ENCODE measurements around the gene RPAIN. TPM values are rescaled to one million over a fixed set of nuclear protein-coding genes. Genes with fewer than 3 reads are reported as not detected.

Gene RPAIN
- total RNA-seq, 1 donor = 41.9 TPM

DNA sequence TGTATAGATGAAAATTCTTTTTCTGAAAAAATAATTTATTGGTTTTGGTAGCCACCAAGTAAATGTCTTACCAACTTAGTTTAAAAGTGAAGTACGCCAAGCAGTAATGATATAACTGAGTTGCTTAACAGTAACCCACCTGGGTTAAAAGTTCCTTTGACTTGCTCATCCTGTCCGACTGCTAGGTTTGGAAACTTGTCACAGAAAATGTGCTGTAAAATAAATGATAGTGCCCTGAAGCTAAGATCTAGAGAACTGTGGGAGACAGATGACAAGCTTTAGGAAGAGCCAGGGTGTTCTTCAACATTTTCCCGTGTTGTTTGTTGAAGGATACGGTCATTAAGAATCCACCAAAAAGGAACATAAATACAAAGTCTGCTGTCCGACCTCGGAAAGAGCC lies 61.0 kb downstream of the RPAIN start:
- H3K4me3 ChIP-seq (ENCODE audit: low read depth, low read length) = no peak overlapping the region
- DNase-seq (ENCODE audit: low read depth) = no peak
- TF ChIP-seq, protein P1, sequence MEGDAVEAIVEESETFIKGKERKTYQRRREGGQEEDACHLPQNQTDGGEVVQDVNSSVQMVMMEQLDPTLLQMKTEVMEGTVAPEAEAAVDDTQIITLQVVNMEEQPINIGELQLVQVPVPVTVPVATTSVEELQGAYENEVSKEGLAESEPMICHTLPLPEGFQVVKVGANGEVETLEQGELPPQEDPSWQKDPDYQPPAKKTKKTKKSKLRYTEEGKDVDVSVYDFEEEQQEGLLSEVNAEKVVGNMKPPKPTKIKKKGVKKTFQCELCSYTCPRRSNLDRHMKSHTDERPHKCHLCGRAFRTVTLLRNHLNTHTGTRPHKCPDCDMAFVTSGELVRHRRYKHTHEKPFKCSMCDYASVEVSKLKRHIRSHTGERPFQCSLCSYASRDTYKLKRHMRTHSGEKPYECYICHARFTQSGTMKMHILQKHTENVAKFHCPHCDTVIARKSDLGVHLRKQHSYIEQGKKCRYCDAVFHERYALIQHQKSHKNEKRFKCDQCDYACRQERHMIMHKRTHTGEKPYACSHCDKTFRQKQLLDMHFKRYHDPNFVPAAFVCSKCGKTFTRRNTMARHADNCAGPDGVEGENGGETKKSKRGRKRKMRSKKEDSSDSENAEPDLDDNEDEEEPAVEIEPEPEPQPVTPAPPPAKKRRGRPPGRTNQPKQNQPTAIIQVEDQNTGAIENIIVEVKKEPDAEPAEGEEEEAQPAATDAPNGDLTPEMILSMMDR (IDR thresholded peaks at IDR 0.05; ENCODE audit: insufficient read depth, low read length) = no peak

DNA sequence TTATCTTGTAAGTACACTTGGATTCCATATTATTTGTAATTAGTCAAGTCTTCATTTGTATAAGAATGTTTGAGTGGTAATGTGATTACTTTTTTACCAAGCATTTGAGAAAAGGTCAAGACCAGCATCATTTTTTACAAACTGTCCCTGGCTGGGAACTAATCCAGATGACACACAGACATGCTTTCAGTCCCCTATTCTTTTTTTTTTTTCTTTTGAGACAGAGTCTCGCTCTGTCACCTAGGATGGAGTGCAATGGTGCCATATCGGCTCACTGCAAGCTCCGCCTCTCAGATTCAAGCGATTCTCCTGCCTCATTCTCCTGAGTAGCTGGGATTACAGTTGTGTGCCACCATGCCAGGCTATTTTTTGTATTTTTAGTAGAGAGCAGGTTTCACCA lies 61.5 kb downstream of the RPAIN start:
- TF ChIP-seq, protein P1 (IDR thresholded peaks at IDR 0.05; ENCODE audit: insufficient read depth, low read length) = no peak
- DNase-seq (ENCODE audit: low read depth) = no peak

More for the DNA sequence above, 61.5 kb downstream of the RPAIN start:
- H3K4me3 ChIP-seq (ENCODE audit: low read depth, low read length) = no peak overlapping the region

Other genes with a start within 250 kb of the RPAIN start
- gene ZNF594, start 228.3 kb upstream of the RPAIN start, total RNA-seq (ENCODE audit: low replicate concordance) = 4.7 and 7.6 TPM in 2 replicates
- not detected in 2 replicates for gene SCIMP, start 185.3 kb upstream of the RPAIN start, total RNA-seq (ENCODE audit: low replicate concordance)
- 43.5 and 81.4 TPM in 2 replicates for gene RABEP1, start 137.9 kb upstream of the RPAIN start, total RNA-seq (ENCODE audit: low replicate concordance)
- gene NUP88, start 520 bp upstream of the RPAIN start, total RNA-seq (ENCODE audit: low replicate concordance) = 27.0 and 106 TPM in 2 replicates
- 189 and 204 TPM in 2 replicates for gene C1QBP, start 19.0 kb downstream of the RPAIN start, total RNA-seq (ENCODE audit: low replicate concordance)
- 6.5 and 11.7 TPM in 2 replicates for gene DHX33, start 48.8 kb downstream of the RPAIN start, total RNA-seq (ENCODE audit: low replicate concordance)
- gene DERL2, start 66.0 kb downstream of the RPAIN start, total RNA-seq (ENCODE audit: low replicate concordance) = 11.2 and 45.6 TPM in 2 replicates
- gene MIS12, start 66.4 kb downstream of the RPAIN start, total RNA-seq (ENCODE audit: low replicate concordance) = 7.4 and 22.8 TPM in 2 replicates
- gene NLRP1, start 164.3 kb downstream of the RPAIN start, total RNA-seq (ENCODE audit: low replicate concordance) = 35.1 and 55.4 TPM in 2 replicates